GM21825 (cell line): ENCODE measurements around the gene LTC4S.

Experiments used
- ATAC-seq: cut with Tn5 transposase; IDR thresholded peaks from one replicate; pipeline ENCODE4 v1.9.1; 2021; ENCODE audit warnings: mild to moderate bottlenecking, moderate library complexity; ENCODE audit not compliant: unreplicated experiment

Gene LTC4S

GRCh38 chr5:179795049-179795862 is 1.5 kb downstream of the LTC4S start:
- ATAC-seq, result no peak

DNA sequence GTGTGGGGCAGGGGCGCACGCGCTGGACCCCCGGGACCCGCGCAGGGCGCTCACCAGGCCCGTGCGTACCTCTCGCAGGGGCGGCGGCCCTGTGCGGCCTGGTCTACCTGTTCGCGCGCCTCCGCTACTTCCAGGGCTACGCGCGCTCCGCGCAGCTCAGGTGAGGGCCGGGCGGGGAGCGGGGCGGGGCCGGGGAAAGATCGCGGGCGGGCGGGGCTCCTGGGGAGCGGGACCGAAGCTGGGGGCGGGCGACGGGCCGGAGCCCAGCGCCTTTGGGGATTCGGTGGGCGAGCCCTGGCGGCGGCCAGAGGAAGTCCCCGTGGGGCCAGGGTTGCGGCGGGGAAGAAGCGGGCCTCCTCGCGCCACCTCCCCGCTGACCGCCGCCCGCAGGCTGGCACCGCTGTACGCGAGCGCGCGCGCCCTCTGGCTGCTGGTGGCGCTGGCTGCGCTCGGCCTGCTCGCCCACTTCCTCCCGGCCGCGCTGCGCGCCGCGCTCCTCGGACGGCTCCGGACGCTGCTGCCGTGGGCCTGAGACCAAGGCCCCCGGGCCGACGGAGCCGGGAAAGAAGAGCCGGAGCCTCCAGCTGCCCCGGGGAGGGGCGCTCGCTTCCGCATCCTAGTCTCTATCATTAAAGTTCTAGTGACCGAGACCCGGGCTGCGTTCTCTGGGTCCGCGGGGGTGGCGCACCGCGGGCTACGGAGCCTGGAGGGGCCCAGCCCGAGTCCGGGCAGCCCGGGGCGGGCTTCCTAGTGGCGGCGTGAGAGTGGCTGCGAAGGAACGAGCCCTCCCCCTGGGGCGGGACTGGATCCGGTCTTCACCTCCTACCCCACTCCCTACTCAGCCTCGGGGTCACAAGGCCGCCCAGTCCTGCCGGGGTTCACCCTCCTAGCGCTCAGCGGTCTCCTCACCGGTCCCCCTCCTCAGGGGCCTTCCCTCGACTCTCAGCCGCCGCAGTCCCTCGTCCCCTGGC is 2.4 kb downstream of the LTC4S start:
- ATAC-seq, result peak; percentile 73

DNA sequence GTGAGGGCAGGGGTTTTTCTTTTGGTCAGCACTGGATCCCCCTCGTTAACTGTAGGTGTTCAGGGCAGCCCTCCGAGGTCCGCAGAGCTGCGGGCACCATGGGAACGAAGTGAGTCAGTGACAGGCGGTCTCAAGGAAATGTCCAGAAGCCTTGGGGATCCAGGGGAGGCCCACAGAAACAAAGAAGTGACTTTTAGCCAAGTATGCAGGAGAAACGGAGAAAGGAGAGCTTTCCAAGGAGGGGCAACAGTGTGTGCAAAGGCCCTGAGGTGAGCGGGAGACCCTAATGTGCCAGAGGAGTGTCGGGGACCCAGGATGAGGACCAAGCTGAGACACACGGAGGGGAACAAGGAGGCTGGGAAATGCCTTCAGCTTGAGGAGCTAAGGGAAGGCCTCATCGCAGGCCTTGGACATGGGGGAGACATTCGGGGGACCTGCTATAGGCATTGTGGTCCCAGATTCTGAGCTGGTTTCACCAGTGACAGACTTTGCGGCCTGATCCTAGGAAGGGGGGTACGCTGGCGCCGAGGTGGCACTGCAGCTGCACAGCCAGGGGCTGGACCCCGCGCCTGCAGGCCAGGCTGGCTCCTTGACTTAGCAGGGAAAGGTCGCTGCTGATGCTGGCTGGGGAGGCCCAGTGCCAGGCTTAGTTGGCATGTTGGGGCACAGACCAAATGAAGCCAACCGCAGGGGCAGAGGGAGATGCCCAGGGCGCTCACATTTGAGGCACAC is 3.3 kb downstream of the LTC4S start:
- no peak for ATAC-seq

DNA sequence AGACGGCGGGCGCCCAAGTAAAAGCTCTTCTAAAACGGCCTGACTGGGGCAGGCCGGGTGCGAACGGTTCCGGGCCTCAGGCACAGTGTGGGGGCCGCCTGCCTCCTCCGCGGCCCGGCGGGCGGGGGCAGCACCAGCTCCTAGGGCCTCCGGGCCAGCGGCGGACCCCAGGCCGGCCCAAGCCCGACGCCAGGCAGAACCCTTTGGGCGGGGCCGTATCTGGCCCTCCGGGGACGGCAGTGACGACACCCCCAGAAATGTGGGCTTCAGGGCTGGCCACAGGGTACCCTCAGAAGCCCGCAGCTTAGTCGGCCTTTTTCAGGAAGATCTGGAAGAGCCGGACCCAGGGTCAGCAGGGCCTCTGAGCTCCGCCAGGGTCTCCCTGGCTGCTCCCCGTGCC is 4.0 kb downstream of the LTC4S start:
- no peak for ATAC-seq

GRCh38 chr5:179798144-179798770 is 4.5 kb downstream of the LTC4S start:
- ATAC-seq, result no peak

DNA sequence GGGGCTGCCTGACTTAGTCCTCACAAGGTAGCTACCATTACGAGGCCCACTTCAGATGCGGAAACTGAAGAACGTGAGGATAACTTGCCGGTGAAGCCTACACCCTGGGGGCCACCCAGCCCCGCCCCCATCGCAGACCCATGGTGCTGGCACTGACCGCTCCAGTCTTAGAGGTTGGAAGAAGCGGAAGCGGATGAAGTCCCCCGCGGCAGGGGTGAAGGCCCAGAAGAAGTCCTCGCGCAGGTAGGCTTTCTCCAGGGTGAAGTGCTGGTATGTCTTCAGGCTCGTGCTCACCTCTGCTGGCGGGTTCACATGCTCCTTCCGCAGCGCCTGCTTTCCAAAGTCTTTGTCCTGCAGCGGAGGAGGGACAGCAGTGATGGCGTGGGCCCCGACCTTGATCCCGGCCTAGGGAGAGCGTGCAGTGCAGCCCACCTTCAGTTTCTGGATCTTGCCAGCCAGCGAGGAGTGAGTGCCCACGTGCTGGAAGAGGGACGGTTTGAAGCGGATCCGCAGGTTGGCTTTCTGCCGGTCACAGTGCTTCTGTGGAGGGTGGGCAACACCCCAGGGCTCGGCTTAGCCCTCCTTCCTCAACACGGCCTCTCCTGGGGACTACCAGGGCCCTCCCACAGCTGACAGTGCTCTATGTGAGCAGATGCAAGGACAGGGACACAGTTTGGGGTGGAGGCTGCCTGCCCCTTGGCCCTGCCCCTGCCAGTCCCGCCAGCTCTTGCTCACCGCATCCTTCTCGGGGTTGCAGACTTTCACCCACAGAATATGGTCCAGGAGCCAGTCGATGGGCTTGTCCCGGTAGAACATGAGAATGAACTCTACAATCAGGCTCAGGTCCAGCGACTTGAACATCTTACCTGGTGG is 5.2 kb downstream of the LTC4S start:
- ATAC-seq, result no peak

DNA sequence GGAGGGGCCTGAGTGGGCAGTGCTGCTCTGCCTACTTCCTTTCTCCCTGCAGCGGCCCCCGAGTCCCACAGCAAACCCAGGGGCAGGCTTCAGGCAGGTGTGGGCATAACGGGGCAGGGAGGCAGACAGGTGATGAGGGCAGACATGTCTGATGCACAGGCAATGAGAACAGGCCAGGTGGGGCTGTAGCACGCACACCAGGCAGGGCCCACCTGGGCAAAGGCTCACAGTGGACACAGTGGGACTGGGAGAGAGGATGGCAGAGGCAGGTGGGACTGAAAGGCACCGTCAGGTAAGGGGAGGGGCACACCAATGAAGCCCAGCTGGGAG is 5.8 kb downstream of the LTC4S start:
- ATAC-seq, result no peak

- no peak for ATAC-seq
These were observed 6.4 kb downstream of the LTC4S start for GRCh38 chr5:179800071-179800695.

DNA sequence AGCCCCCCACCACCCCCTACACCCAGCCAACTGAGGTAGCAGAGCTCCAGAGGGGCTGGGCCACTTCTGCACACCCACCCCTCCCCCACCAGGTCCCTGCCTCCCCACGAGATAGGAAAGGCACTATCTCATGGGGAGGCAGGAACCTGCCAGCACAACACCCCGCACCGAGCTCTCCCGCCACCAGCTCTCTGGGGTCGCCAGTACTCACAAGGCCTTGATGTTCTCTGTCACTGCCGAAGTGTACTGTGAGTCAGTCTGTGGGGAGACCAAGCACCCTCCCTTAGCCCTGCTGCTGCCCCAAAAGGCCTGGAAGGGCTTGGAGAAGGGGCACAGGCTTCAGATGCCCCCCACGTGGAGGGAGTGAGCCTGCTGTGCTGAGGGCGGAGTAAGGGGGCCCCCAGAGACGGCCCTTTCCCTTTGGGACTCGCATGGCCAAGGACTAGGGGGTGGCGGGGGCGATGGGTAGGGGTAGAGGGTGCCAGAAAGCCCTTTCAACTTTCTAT is 7.0 kb downstream of the LTC4S start:
- ATAC-seq, result no peak

DNA sequence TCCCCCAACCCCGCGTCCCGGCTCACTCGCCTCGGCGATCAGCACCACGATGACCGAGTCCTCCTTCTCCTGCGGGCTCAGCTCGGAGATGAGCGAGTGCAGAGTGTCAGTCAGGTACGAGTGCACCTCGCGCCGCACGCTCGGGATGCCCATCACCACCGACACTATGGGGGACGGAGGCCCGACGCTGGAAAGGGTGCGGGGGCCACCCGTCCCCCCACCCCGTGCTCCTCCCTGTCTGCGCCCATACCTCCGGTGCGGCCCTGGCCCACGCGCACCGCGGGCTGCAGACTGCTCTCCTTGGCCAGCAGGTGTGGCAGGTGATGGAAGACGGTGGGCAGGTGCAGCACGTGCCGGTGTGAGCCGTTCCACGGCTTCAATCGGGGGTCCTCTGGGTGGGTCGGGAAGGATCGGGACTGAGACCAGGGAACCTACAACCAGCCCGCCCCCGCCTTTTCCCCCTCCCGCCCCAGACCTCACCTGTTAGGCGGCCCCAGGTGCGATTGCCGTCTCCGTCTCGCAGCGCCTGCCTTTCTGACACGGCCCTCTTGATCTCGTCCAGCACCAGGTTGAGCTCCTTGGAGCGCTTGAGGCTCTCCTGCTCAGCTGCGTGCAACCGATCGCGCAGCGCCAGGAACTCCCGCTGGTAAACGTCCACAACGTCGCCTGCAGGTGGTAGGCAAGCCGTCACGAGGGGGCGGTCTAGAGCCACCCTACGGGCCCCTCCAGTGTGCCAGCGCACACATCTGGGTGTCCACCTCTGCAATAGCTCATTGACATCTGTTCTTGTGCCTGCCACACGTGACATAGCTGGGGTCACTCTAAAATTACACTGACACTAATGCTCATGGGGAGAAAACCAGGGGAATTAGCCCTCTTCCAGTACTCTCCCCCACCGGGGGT is 7.8 kb downstream of the LTC4S start:
- ATAC-seq, result peak; percentile 29

GRCh38 chr5:179802207-179802883 is 8.6 kb downstream of the LTC4S start:
- ATAC-seq, result no peak

- ATAC-seq, result no peak
These were observed 9.3 kb downstream of the LTC4S start for GRCh38 chr5:179802950-179803562.

DNA sequence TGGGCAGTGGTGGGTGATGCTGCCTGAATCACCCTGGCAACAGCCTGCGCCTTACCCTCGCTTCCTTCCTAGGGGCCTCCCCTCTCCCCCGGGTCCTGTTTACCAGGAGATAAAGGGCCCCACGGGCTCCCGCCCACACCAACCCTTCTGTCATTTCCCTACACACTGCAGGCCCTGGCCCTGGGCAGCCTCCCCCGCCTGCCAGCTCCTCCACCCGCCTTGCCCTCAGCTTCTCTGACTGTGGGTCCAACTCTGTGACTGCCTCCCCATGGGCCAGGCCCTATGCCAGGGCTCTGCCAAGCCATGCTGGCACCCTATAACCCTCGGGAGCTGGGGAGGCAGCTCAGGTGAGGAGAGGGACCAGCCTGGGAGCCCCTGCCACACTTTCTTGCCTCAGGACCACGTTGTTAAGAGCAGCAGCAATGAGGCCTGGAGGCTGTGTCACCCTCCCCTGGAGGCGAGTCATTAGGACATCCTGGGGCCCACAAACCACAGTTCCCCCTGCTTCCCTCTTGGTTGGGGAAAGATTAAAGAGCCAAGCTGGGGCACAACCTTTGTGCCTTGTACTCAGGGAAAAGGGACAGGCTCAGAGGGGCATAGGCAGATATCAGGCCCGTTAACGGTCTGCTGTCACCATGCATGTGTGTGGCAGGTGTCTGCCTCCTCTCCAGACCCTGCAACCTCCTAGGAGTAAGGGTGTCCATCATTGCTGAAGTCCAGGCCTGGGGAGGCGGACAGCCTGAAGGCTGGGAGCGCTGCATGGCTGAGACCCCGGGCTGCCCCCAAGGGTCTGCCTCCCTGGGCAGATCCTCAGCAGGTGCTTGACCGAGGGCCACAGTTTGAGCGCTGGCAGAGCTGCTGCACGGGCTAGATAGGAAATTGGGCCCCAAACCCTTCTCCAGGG is 10.1 kb downstream of the LTC4S start:
- ATAC-seq, result no peak

DNA sequence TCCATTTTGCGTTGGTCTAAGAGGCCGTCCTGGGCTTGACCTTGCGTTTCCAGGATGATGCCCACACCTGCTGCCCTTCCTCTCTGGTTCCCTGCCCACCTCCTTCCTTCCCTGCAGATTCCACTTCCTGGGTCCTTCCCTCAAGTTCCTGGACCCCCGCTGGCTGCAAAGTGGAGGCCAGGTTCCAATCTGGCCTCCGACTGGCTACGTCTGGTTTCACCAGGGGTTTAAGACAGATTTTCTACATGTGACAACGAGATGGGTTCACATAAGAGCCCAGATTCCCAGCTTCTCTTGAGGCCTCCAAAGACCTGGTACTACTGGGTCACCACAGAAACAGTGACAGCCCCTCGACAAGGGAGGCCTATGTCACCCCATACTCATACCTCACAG is 10.8 kb downstream of the LTC4S start:
- ATAC-seq, result no peak

GRCh38 chr5:179805070-179805528 is 11.3 kb downstream of the LTC4S start:
- no peak for ATAC-seq
